ENCODE results near the gene AGMO.

Gene AGMO

GRCh38 chr7:15498465-15498864 is 63.4 kb downstream of the AGMO start:
- DNase-seq (ENCODE audit: low read depth), result no peak

DNA sequence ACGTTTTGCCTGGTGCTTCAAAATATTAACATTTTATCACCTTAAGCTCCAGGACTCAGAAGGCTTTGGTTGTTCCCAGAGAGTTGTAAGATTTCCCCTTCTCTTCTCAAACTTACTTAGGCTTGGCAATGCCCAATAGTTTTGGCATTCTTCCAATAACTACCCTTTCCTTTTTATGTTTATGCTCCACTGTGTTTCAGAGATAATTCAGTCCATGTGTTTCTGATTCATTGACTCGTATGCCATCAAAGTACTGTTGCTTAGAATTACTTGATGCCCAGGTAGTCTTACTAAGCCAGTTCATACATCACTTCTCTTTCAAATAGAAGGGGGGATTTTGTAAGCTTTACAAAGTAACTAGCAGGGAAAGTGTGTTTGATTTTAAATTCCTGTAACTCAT is 66.6 kb downstream of the AGMO start:
- no peak for DNase-seq (ENCODE audit: low read depth)

GRCh38 chr7:15494711-15495110 is 67.1 kb downstream of the AGMO start:
- DNase-seq (ENCODE audit: low read depth), result no peak

- no peak for DNase-seq (ENCODE audit: low read depth)
Observed at GRCh38 chr7:15491361-15491760, 70.5 kb downstream of the AGMO start.

DNA sequence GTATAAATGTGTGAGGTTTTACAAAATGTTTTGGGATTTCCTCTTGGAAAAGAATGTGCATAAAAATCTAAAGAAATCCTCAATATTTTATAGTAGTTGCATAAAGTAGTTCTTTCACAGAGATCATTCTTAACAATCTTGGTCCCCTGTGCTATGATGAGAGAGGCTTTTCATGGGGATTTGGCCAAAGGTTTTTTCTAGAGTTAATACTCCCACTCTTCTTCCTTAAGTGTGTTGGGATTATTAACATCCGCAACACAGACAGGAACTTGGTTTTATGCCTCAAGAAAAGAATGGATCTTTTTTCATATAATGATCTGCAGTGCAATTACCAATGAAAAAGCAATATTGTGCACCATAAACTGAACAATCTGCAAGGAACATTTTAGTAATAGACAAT is 71.5 kb downstream of the AGMO start:
- DNase-seq (ENCODE audit: low read depth), result no peak

DNA sequence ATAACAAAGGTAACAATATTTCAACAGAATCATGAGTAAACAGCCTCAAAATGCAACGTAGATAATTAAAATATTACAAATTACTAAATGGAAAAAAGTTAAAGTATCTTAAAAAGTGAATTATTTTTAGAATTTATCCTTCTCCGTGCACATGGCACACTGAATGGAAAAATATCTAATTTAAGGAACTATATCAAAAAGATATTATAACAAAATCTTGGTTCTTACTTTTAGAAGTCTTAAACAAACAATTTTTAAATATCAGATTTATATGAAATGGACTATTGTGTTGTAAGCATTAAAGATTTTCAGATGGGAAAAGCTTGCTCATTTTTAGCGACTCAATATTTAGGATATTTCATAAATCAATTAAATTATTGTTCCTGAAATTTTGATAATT is 72.0 kb downstream of the AGMO start:
- DNase-seq (ENCODE audit: low read depth), result no peak

DNA sequence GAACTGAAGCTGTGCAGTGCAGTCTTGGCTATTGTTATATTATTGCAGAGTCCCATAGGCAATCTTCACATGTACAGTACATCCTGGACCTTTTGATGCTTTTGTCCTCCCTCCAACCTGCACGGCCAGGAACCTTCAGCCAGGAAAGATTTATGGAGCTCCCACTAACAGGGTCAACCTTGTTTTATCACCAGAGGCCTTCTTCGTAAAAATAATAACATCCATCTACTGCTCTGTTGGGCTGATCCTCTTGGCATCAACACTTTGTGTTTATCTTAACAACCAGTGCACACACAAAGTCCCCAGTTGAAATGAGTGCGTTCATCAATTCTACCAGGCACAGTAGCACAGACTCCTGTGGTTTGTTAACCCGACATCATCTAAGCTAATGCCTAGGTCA is 72.4 kb downstream of the AGMO start:
- DNase-seq (ENCODE audit: low read depth), result no peak

GRCh38 chr7:15488401-15488800 is 73.4 kb downstream of the AGMO start:
- DNase-seq (ENCODE audit: low read depth), result no peak

GRCh38 chr7:15487896-15488295 is 73.9 kb downstream of the AGMO start:
- no peak for DNase-seq (ENCODE audit: low read depth)

- DNase-seq (ENCODE audit: low read depth), result no peak
Observed at GRCh38 chr7:15485998-15486397, 75.8 kb downstream of the AGMO start.

DNA sequence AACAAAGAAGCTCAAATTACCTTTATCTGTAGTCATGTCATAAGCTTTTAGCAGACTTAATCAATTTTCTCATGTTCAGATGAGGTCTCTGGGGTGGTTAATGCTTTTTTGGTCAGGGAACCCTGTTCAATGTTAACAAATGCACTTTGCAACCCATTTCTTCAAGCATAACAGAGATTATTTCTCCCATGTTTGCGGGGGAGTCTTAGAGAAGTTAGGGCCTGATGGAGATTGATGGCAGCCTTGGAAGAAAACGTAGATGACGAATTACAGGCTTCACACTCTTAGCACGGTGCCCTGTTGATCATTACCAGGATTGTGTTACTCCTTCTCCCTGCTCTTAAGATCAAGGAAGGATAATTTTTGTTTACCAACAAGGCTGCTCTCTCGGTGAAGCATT is 76.4 kb downstream of the AGMO start:
- no peak for DNase-seq (ENCODE audit: low read depth)

DNA sequence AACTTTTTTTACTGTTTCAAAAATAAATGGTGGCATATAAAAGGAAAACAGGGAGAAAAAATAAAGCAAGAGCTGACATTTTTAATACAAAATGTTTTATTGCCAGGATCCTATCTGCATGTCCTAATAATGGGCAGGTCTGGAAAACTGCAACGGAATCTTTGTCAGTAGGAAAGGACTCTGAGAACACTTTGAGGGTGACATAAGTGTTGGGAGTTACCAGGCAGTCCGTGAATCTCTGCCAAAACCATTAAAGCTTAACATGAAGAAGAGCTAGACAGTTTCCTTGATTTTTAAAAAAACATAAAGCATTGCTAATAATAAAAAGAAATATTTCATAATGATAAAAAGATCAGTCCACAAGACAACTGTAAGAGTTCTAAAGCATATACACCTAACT is 80.7 kb downstream of the AGMO start:
- no peak for DNase-seq (ENCODE audit: low read depth)

DNA sequence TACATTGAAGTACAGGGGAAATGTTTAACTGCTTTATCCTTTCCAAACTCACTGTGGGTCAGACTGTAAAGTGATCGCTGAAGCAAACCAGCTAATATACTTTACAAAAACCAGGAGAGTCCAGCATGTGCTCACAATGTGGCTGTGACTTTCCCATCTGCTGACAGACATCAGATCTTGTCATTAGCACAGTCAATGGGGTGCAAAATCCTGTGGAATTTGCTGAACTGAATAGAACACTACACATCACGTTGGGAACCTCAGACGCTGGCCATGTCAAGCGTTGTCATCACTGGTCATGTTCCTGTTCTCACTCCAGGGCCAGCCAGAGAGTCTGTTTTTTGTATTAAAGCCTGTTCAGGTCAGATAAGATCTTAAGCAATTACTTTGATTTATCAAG is 83.4 kb downstream of the AGMO start:
- DNase-seq (ENCODE audit: low read depth), result no peak

DNA sequence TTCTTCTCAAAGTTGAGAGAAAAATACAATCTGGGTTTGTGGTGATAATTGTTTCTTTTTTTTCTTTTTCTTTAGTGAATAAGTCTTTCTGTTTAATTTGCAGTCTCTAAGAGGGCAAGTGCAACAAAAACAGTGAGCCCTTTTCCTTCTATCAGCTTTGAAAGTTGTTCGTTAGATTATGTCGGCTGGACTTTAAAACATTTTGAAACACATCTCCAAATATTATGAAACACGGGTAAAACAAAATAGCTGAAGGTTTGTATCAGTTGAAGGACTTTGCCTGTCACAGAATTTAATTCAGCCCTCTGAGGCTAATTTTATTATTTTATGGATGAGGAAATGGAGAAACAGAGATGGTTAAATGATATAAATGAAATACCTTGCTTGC is 85.3 kb downstream of the AGMO start:
- DNase-seq (ENCODE audit: low read depth), result no peak

GRCh38 chr7:15475808-15476530 is 85.8 kb downstream of the AGMO start:
- no peak for DNase-seq (ENCODE audit: low read depth)

GRCh38 chr7:15471669-15471950 is 90.2 kb downstream of the AGMO start:
- DNase-seq (ENCODE audit: low read depth), result no peak

DNA sequence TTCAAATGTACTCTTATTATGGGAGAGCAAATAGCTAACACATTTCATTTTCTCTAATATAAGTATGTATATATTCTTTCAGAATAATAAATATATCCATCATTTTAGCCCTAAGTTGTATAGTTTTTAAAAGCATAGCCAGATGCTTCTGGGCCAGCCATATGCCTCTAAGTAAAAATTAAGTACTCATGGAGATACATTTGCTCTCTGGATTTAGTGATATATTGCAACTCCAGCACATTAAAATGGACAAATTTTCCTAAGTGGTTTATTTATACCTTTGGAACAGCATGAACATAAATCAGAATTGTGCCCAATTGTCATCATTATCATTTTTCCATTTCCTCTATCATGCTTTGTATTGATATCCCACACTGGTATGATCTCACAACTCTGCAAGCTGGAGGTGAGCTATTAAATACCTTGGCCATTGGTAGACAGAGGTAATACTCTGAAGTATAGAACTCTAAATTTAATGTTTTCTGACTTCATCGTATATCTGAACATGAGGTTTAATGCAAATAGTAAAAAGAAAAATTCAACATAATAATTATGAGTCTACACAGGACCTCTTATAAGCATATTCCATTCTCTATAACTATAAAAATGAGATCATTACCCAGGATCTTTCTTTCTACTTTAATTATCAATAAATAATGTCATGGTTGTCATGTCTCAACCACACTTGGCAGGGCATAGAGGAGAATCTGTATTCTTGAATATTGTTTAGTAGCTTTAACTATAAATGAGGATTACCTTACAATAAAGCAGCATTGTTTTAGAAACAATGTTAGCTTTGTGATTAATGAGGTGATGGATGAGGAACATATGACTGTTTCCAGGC is 90.8 kb downstream of the AGMO start:
- DNase-seq (ENCODE audit: low read depth), result no peak

DNA sequence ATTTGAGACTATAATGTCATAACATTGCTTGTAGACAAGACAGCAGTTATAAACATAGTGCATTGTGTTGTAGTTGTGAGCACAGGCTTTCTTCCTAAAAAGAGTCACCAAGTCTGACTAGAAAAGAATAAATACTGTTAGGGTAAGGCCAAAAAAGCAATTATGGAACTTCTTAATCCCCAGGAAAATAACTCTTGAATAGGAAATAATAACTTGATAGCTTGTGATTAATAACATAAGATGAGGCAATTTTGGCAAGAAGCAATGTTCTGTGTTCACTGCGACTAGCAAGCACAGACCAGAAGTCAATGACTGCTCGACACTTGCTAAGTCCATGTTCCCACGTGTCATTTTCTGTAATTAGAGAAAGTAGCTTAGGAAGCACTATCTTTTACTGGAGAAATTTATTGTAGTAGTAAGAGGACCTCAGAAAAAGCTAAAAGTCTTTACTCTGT is 97.1 kb downstream of the AGMO start:
- DNase-seq (ENCODE audit: low read depth), result no peak

DNA sequence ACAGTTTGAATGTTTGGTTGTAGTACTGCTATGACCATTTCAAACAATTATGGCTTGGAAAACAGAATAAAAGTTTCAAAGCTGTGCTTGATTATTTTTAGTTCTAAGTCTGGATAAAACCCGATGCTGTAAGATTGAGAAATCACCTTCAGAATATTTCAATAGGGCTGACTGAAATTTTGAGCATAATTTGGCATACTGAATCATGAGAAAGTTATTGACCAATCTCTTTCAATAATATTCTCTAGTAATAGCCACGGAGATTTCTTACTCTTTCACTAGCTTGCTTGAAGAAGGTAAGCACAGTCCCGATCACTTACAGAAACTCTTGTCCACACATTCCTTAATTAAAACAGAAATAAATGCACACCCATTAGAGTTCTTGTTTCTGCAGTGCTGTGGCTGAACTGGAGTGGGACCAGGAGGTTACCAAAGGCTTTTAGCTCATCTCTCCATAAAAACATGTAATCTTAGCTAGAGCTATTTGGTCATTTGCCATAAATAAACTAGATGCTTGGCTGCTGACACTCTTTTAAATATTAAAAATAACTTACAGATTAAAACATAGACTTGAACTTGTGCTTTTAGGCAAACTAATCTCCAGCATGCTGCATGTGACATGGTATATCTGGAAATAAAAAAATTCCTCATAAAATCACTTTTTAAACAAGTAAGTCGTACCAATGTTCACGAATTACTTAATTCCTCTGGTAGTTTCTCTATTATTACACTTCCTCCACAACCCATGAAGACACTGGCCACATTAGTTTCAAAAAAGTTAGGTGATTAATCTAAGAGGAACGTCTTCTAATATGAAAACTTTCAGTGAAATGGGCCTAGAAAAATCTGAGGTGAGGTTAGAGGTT is 97.8 kb downstream of the AGMO start:
- no peak for DNase-seq (ENCODE audit: low read depth)

GRCh38 chr7:15462721-15463389 is 99.0 kb downstream of the AGMO start:
- no peak for DNase-seq (ENCODE audit: low read depth)

DNA sequence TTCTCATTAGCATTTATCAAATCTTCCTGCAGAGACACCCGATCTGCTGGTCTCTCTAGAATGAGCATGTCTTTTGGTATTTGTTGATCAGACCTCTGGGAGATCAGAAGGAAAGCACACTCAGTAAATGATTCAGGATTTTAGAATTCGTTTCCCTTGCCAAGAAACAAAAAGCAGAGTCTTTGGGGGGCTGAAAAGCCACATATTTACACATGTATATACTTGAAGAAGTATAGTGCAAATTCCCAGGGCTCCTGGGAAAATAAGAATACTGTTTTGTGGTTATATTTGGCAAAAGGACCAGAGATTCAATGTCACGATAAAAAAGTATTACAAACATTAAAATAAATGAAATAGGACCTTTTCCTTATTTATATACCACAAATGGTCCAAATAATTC is 100.2 kb downstream of the AGMO start:
- no peak for DNase-seq (ENCODE audit: low read depth)

GRCh38 chr7:15459018-15459615 is 102.7 kb downstream of the AGMO start:
- no peak for DNase-seq (ENCODE audit: low read depth)

Data from stimulated activated CD8-positive, alpha-beta memory T cell treated with anti-CD3 and anti-CD28 coated beads, Interleukin-12 subunit alpha, Interleukin-12 subunit beta, amount 100 ng/mL, for 1 hour (primary cell).